HG03558 (cell line): ENCODE results near the gene RSPH6A.
"Not testable (repeated sequence)": the region's sequence is repeated elsewhere in the genome, so short reads cannot be mapped to it uniquely, and the experiment has no call there.

Experiments used
- ATAC-seq: cut with Tn5 transposase; IDR thresholded peaks from one replicate; pipeline ENCODE4 v1.9.1; 2021; ENCODE audit warnings: moderate number of reproducible peaks; ENCODE audit not compliant: unreplicated experiment; ENCODE audit errors: extremely low read depth

Gene RSPH6A

DNA sequence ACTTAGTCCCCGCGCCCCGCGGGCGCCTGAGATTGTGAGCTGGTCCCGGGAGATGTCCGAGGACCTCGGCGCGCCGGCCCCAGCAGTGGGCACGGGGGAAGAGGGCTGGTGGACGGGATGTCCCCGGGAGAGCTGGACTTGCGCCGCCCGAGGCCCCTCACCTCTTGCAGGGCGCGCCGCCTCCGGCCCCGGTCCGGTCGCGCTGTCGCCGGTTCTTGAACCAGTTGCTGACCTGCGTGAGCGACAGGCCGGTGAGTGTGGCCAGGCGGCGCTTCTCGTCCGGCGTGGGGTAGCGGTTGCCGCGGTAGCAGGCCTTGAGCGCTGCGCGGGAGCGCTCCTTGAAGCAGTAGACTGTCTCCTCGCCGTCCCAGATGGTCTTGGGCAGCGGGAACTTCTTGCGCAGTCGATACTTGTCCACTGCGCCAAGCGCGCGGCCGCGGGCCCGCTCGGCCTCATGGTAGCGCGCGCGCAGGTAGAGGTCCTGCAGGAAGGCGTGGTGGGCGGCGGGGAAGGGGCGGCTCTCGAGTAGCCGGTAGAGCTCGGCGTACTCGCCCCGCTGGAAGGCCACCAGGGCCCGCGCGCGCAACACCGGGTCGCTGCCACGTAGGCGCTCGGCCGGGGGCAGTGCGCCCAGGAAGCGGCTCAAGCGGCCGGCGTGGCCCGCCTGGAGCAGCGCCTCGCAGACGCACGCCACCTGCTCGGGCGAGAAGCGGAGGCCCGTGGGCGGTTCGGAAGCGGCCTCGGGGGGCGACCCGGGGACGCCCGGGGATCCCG, 47.0 kb downstream of the RSPH6A start:
- ATAC-seq, result no peak

DNA sequence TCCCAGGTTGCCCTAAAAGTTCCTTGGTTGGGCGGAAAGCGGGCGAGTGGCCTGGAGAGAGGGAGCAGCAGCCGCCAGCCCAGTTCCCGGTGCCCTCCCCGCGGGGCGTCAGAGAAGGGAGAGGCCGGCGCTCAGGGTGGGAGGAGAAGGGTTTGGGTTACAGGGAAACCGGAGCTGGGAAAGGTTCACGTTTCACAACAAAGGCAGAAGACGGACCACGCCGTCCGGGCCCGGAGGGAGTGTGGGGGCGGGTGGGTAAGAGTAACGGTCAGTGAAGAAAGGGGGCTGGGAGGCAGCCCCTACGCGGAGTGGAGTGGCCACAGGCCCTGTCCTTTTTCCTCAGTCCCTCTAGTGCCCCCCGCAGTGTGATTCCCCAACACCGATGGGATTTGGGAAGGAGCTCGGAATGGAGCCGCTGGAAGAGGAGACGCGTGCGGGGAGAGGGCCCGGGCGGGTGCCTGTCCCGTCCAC, 47.7 kb downstream of the RSPH6A start:
- no peak for ATAC-seq

DNA sequence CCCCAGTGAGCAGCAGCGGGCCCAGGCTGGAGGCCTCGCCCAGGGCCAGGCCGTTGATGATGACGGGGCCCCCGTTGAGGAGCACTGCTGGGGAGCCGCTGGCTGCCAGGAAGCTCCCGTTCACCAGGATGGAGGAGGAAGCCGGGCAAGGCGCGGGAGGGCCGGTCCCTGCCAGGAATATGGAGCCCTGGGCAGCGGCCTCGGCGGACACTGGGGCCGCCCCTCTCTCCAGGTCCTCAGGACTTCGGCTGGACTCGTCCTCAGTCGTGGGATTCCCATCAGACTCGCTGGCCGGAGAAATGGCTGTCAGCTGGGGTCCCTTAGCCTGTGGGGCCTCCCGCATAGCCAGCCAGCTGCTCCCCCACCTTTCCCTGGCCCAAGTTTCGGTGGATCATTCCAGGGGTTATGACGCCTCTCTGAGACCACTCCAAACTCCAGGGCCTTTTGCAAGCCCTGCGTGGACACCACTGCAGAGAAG, 48.2 kb downstream of the RSPH6A start:
- no peak for ATAC-seq

DNA sequence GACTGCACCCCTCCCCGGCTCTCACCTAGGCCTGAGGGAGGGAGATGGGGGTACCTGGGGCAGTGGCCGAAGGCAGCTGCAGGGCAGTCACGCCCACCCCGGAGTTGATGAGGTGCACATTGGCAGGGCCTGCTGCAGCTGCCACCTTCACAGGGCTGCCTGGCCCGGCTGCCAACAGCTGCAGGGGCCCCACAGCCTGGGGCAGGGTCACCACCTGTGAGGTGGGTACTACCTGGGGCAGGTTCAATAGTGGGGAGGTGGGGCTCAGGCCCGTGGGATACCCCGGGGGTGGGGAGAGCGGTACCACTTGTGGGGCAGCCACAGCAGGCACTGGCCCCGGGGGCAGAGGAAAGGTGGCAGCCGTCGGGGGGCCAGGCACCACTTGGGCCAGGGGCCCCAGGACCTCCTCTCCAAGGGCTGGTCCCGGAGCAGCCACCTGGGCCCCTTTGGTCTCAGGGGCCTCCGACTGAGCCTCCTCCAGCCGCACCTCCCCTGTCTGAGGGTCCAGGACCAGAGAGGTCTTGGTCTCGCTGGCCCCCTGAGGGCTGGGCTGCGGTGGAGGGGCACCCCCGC, 48.7 kb downstream of the RSPH6A start:
- ATAC-seq, result no peak

DNA sequence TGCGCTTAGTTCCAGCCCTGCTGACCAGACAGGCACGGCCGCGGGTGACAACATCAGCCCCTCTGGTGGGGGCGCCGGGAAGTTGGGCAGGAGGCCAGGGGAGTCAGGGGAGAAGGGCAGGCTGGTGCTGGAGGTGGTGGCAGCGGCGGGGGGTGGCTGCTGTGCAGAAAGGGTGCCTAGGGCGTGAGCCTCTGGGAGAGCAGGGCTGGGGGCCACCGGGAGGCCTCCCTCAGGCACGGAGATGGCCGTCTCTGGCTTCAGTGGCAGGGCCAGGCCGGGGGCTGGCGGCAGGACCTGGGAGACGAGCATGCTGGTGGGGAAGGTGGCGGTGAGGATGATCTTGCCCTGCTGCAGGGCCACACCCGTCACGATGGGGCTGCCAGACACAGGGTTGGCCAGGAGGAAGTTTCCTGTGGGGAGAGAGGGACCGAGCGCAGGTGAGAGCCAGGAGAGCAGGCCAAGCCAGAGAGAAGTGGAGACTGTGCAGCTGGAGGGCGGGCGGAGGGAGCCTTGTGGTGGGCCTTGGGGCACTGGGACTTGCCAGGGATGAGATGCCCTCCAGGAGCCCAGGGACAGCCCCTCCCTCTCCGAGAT, 49.3 kb downstream of the RSPH6A start:
- ATAC-seq, result no peak

DNA sequence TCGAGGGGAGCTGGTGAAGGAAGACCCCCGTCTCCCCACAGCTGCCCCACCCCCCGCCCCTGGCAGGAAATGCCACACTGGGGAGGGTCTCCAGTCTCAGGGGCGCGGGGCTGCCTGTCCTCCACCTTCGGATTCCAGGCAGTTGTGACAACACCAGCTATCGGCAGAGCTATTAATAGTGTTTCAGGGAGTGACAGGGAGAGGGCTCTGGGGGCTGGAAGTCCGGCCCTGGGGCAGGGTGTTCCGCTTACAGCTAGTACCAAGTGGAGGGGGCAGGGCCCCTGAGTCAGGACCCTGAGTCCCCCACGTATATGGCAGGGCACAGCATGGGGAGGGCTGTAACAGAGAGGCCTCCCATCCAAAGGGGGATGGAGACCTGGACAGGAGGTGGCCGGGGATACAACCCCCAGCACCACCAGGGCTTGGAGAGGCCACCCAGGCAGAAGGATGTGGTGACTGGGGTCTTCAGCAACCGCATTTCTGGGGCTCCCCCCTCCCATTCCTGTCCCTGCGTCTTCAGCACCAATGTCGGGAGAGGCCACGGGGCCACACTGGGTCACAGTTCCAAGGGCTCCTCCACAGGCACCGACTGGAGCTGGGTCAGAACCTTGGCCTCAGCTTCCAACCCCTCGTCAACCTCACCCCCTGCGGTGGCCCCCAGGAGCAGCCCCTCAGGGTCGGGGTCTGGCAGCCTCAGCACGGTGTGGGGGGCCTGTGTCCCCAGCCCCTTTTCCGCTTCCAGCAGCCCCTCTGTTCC, 50.0 kb downstream of the RSPH6A start:
- no peak for ATAC-seq

DNA sequence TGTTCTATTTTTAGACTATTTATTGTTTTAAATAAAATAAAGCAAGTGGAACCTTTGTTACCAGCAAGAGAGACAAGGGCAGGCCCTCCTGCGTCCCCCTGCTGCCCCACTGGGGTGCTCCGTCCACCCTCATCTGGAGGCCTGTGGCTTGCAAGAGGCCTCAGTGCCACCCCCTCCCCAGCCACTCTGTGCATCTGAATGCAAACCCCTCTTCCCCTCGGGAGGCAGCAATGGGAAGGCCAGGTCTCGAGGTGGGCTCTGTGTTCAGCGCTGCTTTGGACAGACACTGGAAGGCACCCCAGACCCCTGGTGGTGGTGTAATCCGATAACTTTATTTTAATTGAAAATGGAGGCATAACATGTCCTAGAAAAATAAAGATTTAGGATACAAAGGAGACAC, 50.6 kb downstream of the RSPH6A start:
- ATAC-seq, result no peak

DNA sequence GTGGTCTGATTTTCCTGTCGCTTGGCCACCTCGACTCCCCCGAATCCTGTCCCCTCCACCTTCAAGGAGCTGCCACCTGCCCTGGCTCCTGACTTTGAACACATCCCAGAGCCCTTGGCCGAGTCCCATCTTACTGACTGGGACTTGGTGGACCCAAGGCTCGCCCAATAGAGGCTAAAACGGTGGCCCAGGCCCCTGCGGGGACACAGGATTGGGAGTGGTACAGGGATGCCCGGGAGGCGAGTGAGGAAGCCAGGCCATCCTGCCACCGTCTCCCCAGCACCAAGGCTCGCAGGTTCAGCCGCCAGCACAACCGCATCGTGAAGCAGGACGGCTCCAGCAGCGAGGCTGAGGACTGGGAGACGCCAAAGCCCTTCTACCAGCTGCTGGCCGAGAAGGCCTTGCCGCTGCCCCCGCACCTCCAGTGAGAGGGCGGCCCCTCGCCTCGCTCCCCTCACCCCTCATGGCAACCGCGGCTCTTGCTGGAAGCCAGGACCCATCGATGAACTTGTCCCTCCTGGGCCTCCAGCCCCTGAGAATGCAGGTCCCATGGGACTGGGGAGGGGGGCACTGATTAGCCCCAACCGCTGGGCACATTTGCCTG, 51.3 kb downstream of the RSPH6A start:
- no peak for ATAC-seq

DNA sequence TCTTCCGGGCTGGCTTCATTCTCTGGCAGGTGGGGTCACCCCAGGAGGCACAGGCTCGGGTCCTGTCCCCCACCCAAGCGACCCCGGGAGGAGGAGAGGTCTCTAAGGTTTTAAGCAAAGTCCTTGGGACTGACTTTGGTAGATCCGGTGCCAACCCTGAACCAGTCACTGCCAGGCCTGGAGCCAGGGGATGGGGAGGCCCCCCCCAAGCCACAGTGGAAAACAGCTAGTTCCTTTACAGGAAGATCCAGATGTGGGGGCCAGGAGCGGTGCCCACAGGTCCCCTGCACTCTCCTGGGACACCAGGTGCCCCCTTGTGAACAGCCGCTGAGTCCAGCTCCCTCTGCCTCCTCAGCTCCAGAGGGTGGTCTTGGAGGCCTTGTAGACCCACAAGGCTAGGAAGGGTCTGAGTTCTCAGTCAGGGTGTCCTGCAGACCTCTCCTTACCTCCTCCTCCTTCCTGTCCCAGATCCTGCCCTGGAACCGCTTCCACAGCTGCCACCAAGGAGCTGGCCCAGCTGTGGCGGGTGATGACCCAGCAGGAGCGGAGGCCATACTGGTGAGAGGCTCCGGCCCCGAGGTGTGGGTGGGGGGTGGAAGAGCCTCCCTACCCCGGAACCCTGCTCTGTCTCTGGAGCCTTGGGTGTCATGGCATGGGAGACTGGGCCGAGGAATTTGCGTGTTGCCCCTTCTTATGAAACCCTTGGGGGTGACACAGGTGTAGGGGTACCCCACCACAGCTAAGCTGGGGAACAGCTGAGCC, 52.1 kb downstream of the RSPH6A start:
- no peak for ATAC-seq

DNA sequence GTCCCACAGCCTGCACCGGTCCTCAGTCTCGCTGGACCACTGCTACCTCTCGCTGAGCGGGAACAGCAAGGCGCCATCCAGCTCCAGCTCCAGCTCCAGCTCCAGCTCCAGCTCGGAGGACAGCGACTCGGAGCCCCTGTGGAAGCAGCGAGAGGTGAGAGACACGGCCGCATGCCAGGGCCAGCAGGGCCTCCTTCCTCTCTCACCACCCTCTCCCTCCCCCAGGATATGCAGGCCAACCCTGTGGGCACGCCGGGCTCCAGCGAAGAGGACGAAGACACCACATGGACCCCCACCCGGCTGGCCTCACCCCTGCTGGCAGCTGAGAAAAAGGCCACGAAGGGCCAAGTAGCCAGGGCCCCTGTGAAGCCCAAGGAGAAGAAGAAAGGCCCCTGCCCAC, 53.4 kb downstream of the RSPH6A start:
- ATAC-seq, result no peak

DNA sequence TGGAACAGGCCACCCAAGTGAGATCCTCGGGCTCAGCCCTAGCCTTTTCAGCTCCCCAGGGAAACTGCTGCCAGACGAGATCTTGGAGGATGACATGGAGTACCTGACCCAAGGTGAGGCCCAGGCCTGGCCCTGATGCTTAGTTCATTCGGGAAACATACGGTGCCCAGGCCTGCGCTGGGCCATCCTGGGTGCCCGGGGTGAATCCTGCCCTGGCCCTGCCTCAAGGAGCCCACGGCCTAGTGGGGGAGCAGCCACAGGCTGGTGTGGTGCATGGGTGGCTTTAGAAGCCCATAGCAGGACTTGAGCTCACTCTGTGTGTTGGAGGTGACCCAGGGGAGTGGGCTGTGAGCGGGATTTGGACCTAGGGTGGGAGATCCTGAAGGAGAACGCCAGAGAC, 56.2 kb downstream of the RSPH6A start:
- no peak for ATAC-seq

DNA sequence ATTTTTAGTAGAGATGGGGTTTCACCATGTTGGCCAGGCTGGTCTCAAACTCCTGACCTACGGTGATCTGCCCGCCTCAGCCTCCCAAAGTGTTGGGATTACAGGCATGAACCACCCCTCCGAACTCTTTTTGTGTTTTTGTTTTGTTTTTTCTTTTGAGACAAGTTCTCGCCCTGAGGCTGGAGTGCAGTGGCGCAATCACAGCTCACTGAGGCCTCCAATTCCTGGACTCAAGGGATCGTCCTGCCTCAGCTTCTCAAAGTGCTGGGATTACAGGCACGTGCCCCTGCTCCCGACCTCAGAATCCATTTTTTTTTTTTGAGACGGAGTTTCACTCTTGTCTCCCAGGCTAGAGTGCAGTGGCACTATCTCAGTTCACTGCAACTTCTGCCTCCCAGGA, 57.4 kb downstream of the RSPH6A start:
- no peak for ATAC-seq

DNA sequence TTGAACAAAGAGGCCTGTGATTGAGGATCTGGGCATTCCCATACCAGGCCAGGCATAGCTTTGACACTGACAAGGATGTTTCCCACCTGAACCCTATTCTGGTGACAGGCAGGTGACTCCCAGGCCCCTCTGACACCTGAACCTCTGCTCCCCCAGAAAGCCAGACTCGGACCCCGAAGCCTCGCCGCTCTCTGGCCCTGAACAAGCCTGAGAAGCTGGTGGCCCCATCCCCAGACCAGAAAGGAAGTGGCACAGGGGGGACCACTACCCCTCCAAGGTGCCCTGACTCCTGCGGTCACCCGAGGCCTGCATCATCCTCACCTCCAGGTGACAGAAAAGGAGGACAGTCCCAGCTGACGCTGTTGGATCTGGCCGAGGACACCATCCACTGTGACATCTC, 60.8 kb downstream of the RSPH6A start:
- ATAC-seq, result no peak

DNA sequence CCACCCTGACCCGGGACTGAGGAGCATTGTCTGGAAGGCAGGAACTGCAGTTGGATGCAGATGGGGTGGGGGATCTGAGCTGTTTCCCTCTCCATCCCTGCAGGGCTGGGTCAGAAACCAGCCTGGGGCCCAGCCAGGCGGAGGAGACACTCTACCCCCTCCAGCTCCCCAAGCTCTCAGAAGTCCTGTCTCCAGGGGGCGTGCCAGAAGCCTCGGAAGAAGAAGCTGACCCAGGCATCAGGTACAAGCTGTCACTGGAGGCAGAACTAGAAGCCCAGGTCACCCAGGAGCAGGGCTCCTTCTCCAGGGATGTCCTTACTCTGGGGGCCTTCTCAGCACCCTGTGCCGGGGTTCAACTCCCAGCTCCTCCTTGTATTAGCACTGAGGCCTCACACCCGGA, 61.6 kb downstream of the RSPH6A start:
- ATAC-seq, result no peak

DNA sequence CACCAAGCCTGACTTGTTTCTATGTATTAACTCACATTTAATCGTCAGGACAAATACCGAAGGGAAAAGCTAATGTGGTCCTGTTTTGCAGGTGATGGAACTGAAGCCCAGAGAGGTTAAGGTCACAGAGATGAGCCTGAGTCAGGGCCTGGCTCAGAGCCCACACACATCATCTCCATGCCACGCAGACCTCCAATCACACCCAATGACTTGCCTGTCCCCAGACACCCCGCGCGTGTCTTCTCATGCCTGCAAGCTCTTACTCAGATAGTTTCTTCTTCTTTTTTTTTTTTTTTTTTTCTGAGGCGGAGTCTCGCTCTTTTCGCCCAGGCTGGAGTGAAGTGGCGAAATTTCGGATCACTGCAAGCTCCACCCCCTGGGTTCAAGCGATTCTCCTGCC, 62.5 kb downstream of the RSPH6A start:
- no peak for ATAC-seq

DNA sequence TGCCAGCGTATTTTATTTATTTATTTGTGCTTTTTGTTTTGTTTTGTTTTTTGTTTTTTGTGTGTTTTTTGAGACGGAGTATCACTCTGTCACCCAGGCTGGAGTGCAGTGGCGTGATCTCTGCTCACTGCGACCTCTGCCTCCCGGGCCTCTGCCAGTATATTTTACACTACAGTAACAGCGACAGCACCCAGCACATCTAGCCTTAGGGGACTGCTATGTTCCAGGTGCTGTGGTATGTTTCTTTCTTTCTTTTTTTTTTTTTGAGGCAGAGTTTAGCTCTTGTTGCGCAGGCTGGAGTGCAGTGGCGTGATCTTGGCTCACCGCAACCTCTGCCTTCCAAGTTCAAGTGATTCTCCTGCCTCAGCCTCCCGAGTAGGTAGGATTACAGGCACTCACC, 63.6 kb downstream of the RSPH6A start:
- not testable (repeated sequence) for ATAC-seq

DNA sequence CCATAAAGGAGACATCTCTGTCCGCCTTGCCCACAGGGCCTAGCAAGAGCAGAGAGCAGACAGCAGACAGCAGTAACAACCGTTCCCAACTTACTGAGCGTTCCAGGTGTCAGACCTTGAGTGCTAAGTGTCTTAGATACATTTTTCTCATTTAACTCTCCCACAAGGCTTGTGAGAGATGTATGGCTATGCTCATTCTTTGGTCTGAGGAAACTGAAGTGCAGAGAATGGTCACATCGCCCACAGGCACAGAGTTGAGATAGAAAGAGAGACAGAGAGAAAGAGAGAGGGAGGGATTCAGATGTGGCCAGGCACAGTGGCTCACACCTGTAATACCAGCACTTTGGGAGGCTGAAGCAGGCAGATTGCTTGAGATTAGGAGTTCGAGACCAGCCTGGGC, 67.6 kb downstream of the RSPH6A start:
- ATAC-seq, result no peak

DNA sequence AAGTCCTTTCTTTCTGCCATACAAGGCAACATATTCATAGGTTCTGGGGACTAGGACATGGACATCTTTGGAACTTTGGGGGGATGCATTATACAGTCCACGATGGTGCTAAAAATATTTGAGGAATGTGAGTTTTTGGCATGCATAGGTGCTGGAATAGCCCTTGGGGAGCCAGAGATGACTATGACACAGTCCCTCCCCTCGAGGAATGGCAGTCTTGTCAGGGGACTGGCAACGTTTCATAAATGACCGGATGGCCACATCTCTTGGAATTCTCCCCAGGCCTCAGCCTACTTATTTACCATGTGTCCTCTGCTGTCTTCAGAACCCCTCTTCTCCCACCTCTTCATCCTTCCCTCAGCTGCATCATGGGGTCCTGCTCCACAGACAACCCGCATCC, 68.2 kb downstream of the RSPH6A start:
- no peak for ATAC-seq
